Astrocyte of the cerebellum (primary cell): ENCODE measurements around the gene SMIM20.

Experiments used
- DNase-seq: peaks from one replicate; pipeline ENCODE4 v3.0.0-alpha.2; 2011; ENCODE audit warnings: low read depth
- H3K4me3 ChIP-seq: 2 replicates; pipeline ENCODE4 v1.5.1; 2011; ENCODE audit warnings: mild to moderate bottlenecking, low read depth, low read length, moderate library complexity
- CTCF ChIP-seq: IDR thresholded peaks from 2 replicates; pipeline ENCODE4 v1.5.1; 2012; ENCODE audit warnings: low read length, low read depth, moderate library complexity, mild to moderate bottlenecking; ENCODE audit errors: missing control alignments
- in situ Hi-C: cut with HindIII; loops from 2 replicates; pipeline ENCODE4 v1.10.0; 2017; ENCODE audit warnings: low sequenced_read_pairs

The SMIM20 gene

GRCh38 chr4:25978327-25978726 lies 64.3 kb downstream of the SMIM20 start:
- in situ Hi-C loops, result no loop called here
- no peak for DNase-seq
- TF ChIP-seq CTCF, result no peak
- H3K4me3 ChIP-seq, result no peak overlapping the region
